DOHH2 (cell line): ENCODE results near the gene KISS1R.
"Not testable (repeated sequence)": the region's sequence is repeated elsewhere in the genome, so short reads cannot be mapped to it uniquely, and the experiment has no call there.

ENCODE experiments used
- H3F3A ChIP-seq: fragments of 200-600 bp; sonication (generic), shearing (Covaris generic); 2 replicates; pipeline ENCODE4 v1.6.0; 2016; ENCODE audit warnings: antibody characterized with exemption, mild to moderate bottlenecking; ENCODE audit not compliant: control insufficient read depth, insufficient read depth
- H3K27ac ChIP-seq: fragments of 200-600 bp; sonication (generic); 2 replicates; pipeline ENCODE4 v1.5.1; 2014; ENCODE audit warnings: low read depth, mild to moderate bottlenecking, low read length, moderate library complexity
- H3K27me3 ChIP-seq: fragments of 200-600 bp; sonication (generic); 2 replicates; pipeline ENCODE4 v1.6.1; 2014; ENCODE audit warnings: mild to moderate bottlenecking, low read length, mixed read lengths; ENCODE audit not compliant: control insufficient read depth
- H3K36me3 ChIP-seq: fragments of 200-600 bp; sonication (generic); 2 replicates; pipeline ENCODE4 v1.6.1; 2014; ENCODE audit warnings: mild to moderate bottlenecking, low read length, moderate library complexity, mixed read lengths; ENCODE audit not compliant: control insufficient read depth
- H3K4me1 ChIP-seq: fragments of 200-600 bp; sonication (generic); 2 replicates; pipeline ENCODE4 v1.6.1; 2014; ENCODE audit warnings: mild to moderate bottlenecking, low read length, mixed read lengths; ENCODE audit not compliant: control insufficient read depth
- H3K4me2 ChIP-seq: fragments of 200-600 bp; sonication (generic); 2 replicates; pipeline ENCODE4 v1.6.0; 2014; ENCODE audit warnings: mild to moderate bottlenecking, low read length, moderate library complexity
- H3K4me3 ChIP-seq: fragments of 200-600 bp; sonication (generic); 2 replicates; pipeline ENCODE4 v1.5.1; 2014; ENCODE audit warnings: mild to moderate bottlenecking, low read length, mixed read lengths
- H3K79me2 ChIP-seq: fragments of 200-600 bp; sonication (generic); 2 replicates; pipeline ENCODE4 v1.6.1; 2014; ENCODE audit warnings: mild to moderate bottlenecking, low read length, mixed read lengths; ENCODE audit not compliant: control insufficient read depth
- H3K9me2 ChIP-seq: fragments of 200-600 bp; sonication (generic); replicated peaks from 2 replicates; pipeline ENCODE4 v1.6.1; 2014; ENCODE audit warnings: mild to moderate bottlenecking, low read length, mixed read lengths; ENCODE audit not compliant: control insufficient read depth
- H3K9me3 ChIP-seq: fragments of 200-600 bp; sonication (generic); 2 replicates; pipeline ENCODE4 v1.6.1; 2014; ENCODE audit warnings: antibody characterized with exemption, low read length, mixed read lengths; ENCODE audit not compliant: control insufficient read depth, insufficient read depth
- H4K20me1 ChIP-seq: fragments of 200-600 bp; sonication (generic); 2 replicates; pipeline ENCODE4 v1.6.0; 2014; ENCODE audit warnings: low read depth, mild to moderate bottlenecking, antibody characterized with exemption, low read length, moderate library complexity; ENCODE audit not compliant: control insufficient read depth, insufficient read depth
- EZH2phosphoT487 ChIP-seq: fragments of 200-600 bp; sonication (generic); IDR thresholded peaks from 2 replicates; pipeline ENCODE4 v1.6.1; 2017; ENCODE audit warnings: borderline replicate concordance, mild to moderate bottlenecking, antibody characterized with exemption, low read length, moderate library complexity, mixed read lengths
- TF ChIP-seq, protein P1 (sequence below): fragments of 200-600 bp; sonication (generic); IDR thresholded peaks from one replicate; pipeline ENCODE4 v1.5.1; 2014; ENCODE audit warnings: antibody characterized with exemption, mild to moderate bottlenecking, low read depth, low read length; ENCODE audit not compliant: poor library complexity, severe bottlenecking

KISS1R gene

DNA sequence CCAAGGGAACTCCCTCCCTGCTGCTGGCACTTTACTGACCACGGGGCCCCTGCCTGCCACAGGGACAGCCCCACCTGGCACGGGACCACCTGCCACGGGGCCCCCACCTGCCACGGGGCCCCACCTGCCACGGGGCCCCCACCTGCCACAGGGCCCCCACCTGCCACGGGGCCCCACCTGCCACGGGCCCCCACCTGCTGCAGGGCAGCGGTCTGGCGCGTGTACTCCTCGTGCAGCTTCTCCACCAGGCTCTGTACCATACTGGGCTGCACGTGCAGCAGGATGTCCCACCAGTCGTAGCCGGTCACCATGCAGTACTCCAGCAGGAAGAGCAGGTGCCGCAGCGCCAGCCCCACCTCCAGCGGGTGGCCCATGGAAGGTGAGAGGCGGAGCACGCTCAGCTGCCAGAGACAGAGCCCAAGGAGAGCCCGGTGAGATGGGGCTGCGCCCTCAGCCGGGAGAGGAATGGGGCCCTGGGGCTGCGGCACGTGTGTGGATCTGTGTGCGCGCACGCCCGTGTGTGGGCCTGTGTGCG lies 40.3 kb upstream of the KISS1R start:
- Histone ChIP-seq H3K79me2 (no peaks in the 10 kb centered on the region), H3K9me2 (no peaks in the 10 kb centered on the region), H3K27me3 (no peaks in the 10 kb centered on the region), H3K27ac (no peak overlapping the region), H3K36me3 (peaks cover 3% of the 10 kb centered on the region; the same call in 1 of the 2 replicates), H3F3A (peaks cover 5% of the 10 kb centered on the region; the same call in 1 of the 2 replicates), H3K4me2 (no peak overlapping the region), H4K20me1 (peaks cover 5% of the 10 kb centered on the region), H3K4me1 (peaks cover 8% of the 10 kb centered on the region), H3K9me3 (no peaks in the 10 kb centered on the region), H3K4me3 (no peak overlapping the region)
- TF ChIP-seq, protein P1, sequence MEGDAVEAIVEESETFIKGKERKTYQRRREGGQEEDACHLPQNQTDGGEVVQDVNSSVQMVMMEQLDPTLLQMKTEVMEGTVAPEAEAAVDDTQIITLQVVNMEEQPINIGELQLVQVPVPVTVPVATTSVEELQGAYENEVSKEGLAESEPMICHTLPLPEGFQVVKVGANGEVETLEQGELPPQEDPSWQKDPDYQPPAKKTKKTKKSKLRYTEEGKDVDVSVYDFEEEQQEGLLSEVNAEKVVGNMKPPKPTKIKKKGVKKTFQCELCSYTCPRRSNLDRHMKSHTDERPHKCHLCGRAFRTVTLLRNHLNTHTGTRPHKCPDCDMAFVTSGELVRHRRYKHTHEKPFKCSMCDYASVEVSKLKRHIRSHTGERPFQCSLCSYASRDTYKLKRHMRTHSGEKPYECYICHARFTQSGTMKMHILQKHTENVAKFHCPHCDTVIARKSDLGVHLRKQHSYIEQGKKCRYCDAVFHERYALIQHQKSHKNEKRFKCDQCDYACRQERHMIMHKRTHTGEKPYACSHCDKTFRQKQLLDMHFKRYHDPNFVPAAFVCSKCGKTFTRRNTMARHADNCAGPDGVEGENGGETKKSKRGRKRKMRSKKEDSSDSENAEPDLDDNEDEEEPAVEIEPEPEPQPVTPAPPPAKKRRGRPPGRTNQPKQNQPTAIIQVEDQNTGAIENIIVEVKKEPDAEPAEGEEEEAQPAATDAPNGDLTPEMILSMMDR: no peak
- no peak for TF ChIP-seq EZH2phosphoT487

DNA sequence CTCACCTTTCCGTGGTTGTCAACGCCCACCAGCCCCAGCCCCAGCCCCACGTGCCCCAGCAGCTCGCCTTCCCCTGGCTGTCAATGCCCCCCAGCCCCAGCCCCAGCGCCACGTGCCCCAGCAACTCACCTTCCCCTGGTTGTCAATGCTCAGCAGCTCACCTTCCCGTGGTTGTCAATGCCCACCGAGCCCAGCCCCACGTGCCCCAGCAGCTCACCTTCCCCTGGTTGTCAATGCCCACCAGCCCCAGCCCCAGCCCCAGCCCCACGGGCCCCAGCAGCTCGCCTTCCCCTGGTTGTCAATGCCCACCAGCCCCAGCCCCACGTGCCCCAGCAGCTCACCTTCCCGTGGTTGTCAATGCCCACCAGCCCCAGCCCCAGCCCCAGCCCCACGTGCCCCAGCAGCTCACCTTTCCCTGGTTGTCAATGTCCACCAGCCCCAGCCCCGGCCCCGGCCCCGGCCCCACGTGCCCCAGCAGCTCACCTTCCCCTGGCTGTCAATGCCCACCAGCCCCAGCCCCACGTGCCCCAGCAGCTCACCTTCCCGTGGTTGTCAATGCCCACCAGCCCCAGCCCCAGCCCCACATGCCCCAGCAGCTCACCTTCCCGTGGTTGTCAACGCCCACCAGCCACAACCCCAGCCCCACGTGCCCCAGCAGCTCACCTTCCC lies 39.0 kb upstream of the KISS1R start:
- not testable (repeated sequence) for H3K79me2 ChIP-seq, H3K4me1 ChIP-seq, H3K36me3 ChIP-seq, H3K4me2 ChIP-seq, H3K4me3 ChIP-seq, H3K27me3 ChIP-seq, H3K27ac ChIP-seq, H3K9me3 ChIP-seq, H3K9me2 ChIP-seq, H4K20me1 ChIP-seq, H3F3A ChIP-seq

DNA sequence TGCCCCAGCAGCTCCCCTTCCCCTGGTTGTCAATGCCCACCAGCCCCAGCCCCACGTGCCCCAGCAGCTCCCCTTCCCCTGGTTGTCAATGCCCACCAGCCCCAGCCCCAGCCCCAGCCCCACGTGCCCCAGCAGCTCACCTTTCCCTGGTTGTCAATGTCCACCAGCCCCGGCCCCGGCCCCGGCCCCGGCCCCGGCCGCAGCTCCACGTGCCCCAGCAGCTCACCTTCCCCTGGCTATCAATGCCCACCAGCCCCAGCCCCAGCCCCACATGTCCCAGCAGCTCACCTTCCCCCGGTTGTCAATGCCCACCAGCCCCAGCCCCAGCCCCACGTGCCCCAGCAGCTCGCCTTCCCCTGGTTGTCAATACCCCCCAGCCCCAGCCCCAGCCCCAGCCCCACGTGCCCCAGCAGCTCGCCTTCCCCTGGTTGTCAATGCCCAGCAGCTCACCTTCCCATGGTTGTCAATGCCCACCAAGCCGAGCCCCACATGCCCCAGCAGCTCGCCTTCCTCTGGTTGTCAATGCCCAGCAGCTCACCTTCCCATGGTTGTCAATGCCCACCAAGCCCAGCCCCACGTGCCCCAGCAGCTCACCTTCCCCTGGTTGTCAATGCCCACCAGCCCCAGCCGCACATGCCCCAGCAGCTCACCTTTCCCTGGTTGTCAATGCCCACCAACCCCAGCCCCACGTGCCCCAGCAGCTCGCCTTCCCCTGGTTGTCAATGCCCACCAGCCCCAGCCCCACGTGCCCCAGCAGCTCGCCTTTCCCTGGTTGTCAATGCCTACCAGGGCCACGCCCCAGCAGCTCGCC lies 38.2 kb upstream of the KISS1R start:
- H3K36me3 ChIP-seq, H3K4me2 ChIP-seq, H4K20me1 ChIP-seq, H3K9me3 ChIP-seq, H3K27me3 ChIP-seq, H3K27ac ChIP-seq, H3K9me2 ChIP-seq, H3K4me3 ChIP-seq, H3K79me2 ChIP-seq, H3F3A ChIP-seq, H3K4me1 ChIP-seq: not testable (repeated sequence)

DNA sequence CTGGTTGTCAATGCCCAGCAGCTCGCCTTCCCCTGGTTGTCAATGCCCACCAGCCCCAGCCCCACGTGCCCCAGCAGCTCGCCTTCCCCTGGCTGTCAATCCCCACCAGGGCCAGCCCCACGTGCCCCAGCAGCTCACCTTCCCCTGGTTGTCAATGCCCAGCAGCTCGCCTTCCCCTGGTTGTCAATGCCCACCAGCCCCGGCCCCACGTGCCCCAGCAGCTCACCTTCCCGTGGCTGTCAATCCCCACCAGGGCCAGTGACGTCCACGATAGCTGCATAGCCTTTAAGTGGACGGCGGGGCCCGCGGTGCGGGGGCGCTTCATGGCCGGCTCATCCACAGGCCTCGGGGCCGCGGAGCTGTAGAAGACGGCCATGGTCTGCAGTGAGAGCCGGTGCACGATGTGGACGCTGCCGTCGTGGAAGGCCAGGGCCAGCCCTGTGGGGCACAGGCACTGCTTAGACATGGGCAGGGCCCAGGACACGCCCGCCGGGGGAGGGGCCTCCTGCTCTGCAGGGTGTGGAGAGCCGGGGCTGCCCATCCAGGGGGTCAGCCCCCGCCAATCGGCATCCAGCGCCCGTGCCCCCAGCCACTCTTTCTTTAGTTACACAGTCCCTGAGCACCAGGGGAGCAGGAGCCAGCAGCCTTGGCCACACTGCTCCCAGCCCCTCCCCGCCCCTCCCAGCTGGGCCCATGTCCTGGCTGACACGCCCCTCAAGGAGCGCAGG lies 37.3 kb upstream of the KISS1R start:
- peaks cover 3% of the 10 kb centered on the region; the same call in 1 of the 2 replicates for H3K36me3 ChIP-seq
- no peak overlapping the region for H3K27ac ChIP-seq
- no peak overlapping the region for H3K4me3 ChIP-seq
- H3K9me3 ChIP-seq: no peaks in the 10 kb centered on the region
- no peaks in the 10 kb centered on the region for H3F3A ChIP-seq
- H3K4me1 ChIP-seq: no peaks in the 10 kb centered on the region
- H3K27me3 ChIP-seq: no peaks in the 10 kb centered on the region
- no peak for TF ChIP-seq EZH2phosphoT487
- TF ChIP-seq, protein P1: no peak
- no peaks in the 10 kb centered on the region for H3K79me2 ChIP-seq
- no peak overlapping the region for H3K4me2 ChIP-seq
- no peaks in the 10 kb centered on the region for H3K9me2 ChIP-seq
- no peaks in the 10 kb centered on the region for H4K20me1 ChIP-seq
